GM08714 (cell line): ENCODE measurements around the gene ATG7.
"Not testable (repeated sequence)": the region's sequence is repeated elsewhere in the genome, so short reads cannot be mapped to it uniquely, and the experiment has no call there.

Experiments used
- H3K4me3 ChIP-seq: fragments of 200-500 bp; sonication (Bioruptor generic); 2 replicates; pipeline ENCODE4 v1.5.1; 2014; ENCODE audit warnings: mild to moderate bottlenecking, low read length, inconsistent platforms
- ZNF274 ChIP-seq: IDR thresholded peaks from 2 replicates; pipeline ENCODE4 v1.6.1; 2012; ENCODE audit warnings: mild to moderate bottlenecking, low read depth, low read length

ATG7 gene

DNA sequence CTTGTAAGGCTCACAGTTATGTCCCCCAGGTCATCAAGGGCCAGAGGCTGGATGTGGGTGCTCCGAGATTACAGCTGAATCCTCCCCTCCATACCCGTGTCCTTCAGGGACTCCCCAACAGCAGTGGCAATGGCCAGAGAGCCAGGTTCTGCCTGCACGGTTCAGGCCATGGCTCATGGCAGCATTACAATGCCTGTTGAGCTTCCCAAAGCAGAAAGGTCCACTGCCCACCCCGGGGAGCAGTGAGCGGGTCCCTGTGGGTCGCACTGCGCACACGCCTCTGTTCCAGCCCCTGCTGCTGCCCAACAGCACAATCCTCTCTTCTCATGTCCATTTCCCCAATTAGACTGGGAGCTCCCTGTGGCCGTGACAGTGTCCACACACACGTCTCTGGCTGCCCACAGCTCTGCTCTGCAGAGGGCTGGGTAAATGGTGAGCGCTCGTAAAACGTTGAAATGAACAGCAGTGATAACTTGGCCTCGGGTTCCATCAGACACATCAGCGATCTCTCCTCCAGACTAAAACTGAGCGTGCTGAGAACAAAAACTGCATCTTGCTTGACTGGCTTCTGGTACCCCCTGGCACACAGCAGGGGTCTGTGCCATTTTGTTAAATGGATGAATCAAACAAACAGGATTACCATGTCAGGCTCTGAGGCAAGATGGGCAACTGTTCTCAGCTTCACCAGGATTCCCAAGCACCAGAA is 291.1 kb downstream of the ATG7 start:
- no peak overlapping the region for H3K4me3 ChIP-seq

DNA sequence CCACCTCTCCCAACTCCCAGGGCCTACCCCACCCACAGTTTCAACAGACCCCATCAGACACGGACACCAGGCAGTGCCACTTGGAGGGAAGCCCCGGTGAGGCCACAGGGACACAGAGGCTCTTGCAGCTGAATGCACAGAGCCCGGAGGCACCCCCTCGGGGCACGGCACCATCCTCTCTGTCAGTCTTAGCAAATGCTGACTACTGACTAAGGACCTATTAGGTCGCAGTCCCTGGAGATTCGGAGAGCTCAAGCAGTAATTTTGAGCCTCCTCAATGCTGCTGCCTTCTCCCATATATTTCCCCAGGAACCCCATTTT is 291.6 kb downstream of the ATG7 start:
- no peak overlapping the region for H3K4me3 ChIP-seq
- TF ChIP-seq ZNF274: no peak

More for the DNA sequence above, 291.1 kb downstream of the ATG7 start:
- TF ChIP-seq ZNF274: no peak

DNA sequence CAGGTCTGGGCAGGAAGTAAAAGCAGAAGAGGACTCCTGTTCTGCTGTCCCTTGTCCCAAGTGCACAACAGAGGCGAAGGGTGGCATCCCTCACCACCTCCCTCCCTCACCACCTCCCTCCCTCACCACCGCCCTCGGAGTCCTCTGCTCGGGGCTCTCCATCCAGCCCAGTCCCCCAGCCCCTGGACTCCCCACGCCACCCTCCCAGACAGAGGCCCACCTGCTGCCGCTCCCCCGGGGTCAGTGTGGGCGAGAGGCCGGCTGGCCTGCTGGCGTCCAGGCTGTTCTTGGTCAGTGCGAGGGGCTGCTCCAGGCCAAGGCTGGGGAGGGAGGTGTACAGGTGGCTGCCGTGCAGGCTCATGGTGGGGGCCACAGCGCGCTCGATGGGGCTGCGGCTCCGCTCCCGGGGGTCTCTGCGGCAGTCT is 292.4 kb downstream of the ATG7 start:
- no peak overlapping the region for H3K4me3 ChIP-seq
- no peak for TF ChIP-seq ZNF274

DNA sequence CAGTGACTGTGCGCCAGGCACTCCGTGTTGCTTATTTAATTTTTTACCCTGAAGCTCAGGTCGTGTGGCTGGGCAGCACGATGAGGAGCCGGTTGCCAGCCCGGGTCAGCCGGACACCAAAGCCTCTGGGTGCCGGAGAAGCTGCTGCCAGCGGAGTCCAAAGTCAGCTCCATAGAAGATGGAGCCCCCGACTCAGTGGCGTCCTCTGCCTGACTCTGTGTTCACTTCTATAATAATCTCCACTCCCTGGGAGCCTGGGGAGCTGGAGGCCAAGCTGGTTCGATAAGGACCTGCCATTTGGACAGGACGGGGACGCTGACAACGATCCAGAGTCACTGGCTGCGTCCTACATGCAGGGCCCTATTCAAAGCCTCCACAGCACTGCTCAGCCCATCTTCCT is 292.9 kb downstream of the ATG7 start:
- no peak for TF ChIP-seq ZNF274
- H3K4me3 ChIP-seq: no peak overlapping the region

DNA sequence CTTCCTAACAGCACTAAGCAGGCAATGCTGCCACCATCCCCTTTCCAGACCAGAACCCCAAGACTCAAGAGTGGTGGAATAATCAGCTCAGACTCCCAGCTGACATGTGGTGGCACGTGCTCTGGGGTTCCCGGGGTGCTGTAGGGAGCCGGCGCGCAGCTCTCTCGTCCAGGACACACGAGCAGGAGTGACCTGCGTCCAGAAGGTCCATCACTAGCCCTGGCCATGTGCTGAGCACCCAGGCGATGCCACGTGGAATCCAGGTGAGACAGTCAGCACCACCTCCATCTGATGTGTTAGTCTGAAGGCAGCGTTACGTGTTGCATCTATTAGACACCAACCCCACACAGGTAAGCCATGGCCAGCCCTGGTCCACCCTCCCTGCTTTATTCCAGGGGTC is 293.3 kb downstream of the ATG7 start:
- H3K4me3 ChIP-seq: no peak overlapping the region
- TF ChIP-seq ZNF274: no peak

DNA sequence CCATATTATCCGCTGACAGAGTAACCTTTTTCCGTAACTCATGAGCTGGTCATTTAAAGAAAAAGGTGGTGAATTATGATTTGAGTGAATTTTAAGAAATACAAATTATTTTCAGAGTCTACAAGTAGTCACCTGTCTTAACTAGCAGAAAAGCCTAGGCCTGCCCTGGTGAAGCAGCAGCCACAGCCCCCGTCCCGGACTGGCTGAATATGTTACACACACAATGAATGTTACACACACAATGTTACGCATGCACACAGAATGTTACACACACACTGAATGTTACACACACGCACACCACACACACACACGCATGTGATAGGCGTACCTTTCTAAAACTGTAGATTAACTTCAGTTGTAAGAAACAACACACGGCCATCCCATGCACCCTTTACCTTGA is 293.7 kb downstream of the ATG7 start:
- TF ChIP-seq ZNF274: no peak
- no peak overlapping the region for H3K4me3 ChIP-seq

- no peak for TF ChIP-seq ZNF274
- no peak overlapping the region for H3K4me3 ChIP-seq
Observed at GRCh38 chr3:11566478-11566877, 294.3 kb downstream of the ATG7 start.

- TF ChIP-seq ZNF274: no peak
- no peak overlapping the region for H3K4me3 ChIP-seq
Observed at GRCh38 chr3:11566916-11567315, 294.7 kb downstream of the ATG7 start.

DNA sequence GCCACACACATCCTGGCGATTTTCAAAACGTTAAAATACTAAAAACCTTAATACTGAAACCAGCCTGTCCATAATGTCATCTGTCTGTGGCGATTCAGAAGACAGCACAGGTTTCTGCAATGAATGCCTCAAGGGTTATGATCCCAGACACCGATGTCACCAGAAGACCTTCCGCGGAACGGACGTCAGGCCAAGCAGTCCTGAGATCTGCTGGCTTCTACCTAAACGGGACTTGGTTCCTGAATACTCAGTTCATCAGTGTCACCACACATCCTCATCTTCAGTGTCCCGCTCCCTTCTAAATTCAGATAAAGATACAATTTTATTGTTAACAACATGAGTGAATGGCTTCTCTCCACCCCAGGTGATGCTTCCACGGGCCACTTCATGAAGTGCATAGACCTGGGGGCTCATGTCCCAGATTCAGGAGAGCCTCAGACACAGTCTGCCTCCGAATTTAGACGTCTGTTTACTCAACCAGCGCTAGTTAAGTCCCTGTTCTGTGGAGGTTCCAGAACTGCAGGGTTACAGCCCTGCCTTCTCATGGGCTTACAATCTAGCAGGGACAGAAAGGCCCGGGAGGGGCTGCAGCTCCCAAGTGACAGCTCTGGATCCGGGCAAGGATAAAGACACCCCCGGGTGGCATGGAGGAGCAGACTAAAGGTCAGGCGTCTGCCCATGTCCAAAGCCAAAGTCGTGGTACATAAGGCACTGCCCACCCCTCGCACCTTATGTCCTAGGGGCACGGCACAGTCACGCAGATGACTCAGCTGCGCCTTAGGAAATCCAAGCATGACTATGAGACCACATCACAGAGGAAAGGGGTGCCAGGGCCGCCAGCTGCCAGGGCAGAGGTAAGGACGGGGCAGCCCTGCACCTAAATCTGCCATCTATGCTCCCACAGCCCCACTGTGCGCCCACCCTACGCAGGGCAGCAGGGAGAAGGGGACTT is 295.6 kb downstream of the ATG7 start:
- no peak for TF ChIP-seq ZNF274
- H3K4me3 ChIP-seq: no peak overlapping the region

- H3K4me3 ChIP-seq: no peak overlapping the region
- no peak for TF ChIP-seq ZNF274
Observed at GRCh38 chr3:11568503-11569155, 296.4 kb downstream of the ATG7 start.

- H3K4me3 ChIP-seq: no peak overlapping the region
- TF ChIP-seq ZNF274: no peak
Observed at GRCh38 chr3:11569156-11569741, 297.1 kb downstream of the ATG7 start.

- H3K4me3 ChIP-seq: no peak overlapping the region
- TF ChIP-seq ZNF274: no peak
Observed at GRCh38 chr3:11570251-11570650, 298.1 kb downstream of the ATG7 start.

GRCh38 chr3:11570789-11571495 is 298.7 kb downstream of the ATG7 start:
- no peak overlapping the region for H3K4me3 ChIP-seq
- no peak for TF ChIP-seq ZNF274

DNA sequence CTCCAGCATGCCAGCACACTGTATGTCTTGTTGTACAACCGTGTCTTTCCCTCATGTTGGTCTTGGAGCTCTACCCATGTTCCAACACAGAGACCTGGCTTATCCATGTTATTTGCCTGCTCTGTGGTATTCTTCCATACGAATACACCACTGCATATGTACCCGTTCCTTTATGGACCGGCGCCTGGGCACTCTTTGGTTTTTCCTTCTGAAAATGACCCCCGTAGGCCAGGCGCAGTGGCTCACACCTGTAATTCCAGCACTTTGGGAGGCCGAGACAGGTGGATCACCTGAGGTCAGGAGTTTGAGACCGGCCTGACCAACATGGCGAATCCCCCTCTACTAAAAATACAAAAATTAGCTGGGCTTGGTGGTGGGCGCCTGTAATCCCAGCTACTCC is 300.5 kb downstream of the ATG7 start:
- not testable (repeated sequence) for H3K4me3 ChIP-seq
